Loucy (cell line): ENCODE measurements around the gene IFNA7.
"Not testable (repeated sequence)": the region's sequence is repeated elsewhere in the genome, so short reads cannot be mapped to it uniquely, and the experiment has no call there.

Experiments
- EZH2phosphoT487 ChIP-seq: fragments of 200-600 bp; IDR thresholded peaks from 2 replicates; pipeline ENCODE4 v1.6.1; 2018; ENCODE audit warnings: antibody characterized with exemption, mild to moderate bottlenecking, moderate library complexity, borderline replicate concordance
- TF ChIP-seq, protein P1 (sequence below): fragments of 200-600 bp; sonication (generic); conservative IDR thresholded peaks from 2 replicates; pipeline ENCODE4 v1.5.1; 2014; ENCODE audit warnings: mild to moderate bottlenecking, antibody characterized with exemption, low read length

- TF ChIP-seq, protein P1, sequence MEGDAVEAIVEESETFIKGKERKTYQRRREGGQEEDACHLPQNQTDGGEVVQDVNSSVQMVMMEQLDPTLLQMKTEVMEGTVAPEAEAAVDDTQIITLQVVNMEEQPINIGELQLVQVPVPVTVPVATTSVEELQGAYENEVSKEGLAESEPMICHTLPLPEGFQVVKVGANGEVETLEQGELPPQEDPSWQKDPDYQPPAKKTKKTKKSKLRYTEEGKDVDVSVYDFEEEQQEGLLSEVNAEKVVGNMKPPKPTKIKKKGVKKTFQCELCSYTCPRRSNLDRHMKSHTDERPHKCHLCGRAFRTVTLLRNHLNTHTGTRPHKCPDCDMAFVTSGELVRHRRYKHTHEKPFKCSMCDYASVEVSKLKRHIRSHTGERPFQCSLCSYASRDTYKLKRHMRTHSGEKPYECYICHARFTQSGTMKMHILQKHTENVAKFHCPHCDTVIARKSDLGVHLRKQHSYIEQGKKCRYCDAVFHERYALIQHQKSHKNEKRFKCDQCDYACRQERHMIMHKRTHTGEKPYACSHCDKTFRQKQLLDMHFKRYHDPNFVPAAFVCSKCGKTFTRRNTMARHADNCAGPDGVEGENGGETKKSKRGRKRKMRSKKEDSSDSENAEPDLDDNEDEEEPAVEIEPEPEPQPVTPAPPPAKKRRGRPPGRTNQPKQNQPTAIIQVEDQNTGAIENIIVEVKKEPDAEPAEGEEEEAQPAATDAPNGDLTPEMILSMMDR = not testable (repeated sequence)
- not testable (repeated sequence) for TF ChIP-seq EZH2phosphoT487
Measured at GRCh38 chr9:21207043-21207442, 5.0 kb upstream of the IFNA7 start, which contains the start of gene IFNA10.
